ENCODE data around the gene MALT1.

MALT1 gene

DNA sequence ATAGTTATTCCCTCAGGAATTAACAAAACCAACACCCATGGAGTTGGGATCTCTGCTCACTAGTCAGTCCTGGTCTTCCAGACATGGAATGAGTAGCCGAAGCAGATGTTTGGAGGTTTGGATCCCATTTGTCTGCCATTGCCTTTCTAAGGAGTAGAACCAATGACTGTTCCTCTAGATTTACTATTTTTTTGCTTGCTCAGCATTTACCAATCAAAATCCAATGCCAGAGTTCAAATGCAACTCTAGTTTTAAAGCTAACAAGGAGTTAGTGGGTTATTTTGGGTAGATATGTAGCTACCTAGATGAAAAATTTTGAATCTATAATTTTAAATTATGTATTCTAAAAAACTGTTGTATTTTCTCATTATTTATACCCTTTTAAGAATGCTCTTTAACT, 62.6 kb downstream of the MALT1 start:
- no peak for DNase-seq (ENCODE audit: low read depth)
- TF ChIP-seq, protein P1, sequence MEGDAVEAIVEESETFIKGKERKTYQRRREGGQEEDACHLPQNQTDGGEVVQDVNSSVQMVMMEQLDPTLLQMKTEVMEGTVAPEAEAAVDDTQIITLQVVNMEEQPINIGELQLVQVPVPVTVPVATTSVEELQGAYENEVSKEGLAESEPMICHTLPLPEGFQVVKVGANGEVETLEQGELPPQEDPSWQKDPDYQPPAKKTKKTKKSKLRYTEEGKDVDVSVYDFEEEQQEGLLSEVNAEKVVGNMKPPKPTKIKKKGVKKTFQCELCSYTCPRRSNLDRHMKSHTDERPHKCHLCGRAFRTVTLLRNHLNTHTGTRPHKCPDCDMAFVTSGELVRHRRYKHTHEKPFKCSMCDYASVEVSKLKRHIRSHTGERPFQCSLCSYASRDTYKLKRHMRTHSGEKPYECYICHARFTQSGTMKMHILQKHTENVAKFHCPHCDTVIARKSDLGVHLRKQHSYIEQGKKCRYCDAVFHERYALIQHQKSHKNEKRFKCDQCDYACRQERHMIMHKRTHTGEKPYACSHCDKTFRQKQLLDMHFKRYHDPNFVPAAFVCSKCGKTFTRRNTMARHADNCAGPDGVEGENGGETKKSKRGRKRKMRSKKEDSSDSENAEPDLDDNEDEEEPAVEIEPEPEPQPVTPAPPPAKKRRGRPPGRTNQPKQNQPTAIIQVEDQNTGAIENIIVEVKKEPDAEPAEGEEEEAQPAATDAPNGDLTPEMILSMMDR (IDR thresholded peaks at IDR 0.05; ENCODE audit: low read depth, low read length, missing control alignments), result no peak
- no peak overlapping the region for H3K4me3 ChIP-seq (ENCODE audit: low read depth, low read length)
- in situ Hi-C loops (cut with HindIII; ENCODE audit: low sequenced_read_pairs), result no loop called here

DNA sequence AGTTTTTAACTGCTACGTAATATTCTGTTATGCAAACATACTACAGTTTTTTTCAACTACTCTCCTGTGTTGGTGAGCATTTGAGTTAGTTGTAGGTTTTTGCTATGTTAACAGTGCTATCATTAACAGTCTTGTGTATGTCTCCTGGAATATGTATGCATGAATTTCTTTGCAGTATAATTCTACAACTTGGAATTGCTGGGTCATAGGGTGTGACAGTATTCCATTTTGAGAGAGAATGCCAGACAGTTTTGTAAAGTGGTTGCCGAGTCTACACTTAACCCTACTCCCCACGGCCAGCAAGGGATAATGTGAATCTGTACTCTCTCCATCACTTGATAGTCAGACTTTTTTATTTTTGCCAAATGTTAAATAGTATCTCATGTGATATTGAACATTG, 67.1 kb downstream of the MALT1 start:
- TF ChIP-seq, protein P1 (IDR thresholded peaks at IDR 0.05; ENCODE audit: low read depth, low read length, missing control alignments), result no peak
- in situ Hi-C loops (cut with HindIII; ENCODE audit: low sequenced_read_pairs), result no loop called here
- no peak overlapping the region for H3K4me3 ChIP-seq (ENCODE audit: low read depth, low read length)
- no peak for DNase-seq (ENCODE audit: low read depth)

DNA sequence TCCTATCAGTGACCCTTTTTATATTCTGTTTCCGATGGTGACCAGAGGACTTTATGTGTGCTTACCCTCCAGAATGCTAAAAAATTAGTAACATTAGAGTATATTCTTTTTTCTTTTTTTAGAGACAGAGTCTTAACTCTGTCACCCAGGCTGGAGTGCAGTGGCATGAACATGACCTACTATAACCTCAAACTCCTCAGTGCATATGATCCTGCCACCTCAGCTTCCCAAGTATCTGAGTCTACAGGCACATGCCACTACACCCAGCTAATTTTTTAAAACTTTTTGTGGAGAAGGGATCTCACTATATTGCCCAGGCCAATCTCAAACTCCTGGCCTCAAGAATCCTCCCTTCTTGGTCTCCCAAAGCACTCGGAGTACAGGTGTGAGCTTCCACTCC, 74.6 kb downstream of the MALT1 start:
- no peak overlapping the region for H3K4me3 ChIP-seq (ENCODE audit: low read depth, low read length)
- TF ChIP-seq, protein P1 (IDR thresholded peaks at IDR 0.05; ENCODE audit: low read depth, low read length, missing control alignments), result no peak
- in situ Hi-C loops (cut with HindIII; ENCODE audit: low sequenced_read_pairs), result no loop called here
- no peak for DNase-seq (ENCODE audit: low read depth)

DNA sequence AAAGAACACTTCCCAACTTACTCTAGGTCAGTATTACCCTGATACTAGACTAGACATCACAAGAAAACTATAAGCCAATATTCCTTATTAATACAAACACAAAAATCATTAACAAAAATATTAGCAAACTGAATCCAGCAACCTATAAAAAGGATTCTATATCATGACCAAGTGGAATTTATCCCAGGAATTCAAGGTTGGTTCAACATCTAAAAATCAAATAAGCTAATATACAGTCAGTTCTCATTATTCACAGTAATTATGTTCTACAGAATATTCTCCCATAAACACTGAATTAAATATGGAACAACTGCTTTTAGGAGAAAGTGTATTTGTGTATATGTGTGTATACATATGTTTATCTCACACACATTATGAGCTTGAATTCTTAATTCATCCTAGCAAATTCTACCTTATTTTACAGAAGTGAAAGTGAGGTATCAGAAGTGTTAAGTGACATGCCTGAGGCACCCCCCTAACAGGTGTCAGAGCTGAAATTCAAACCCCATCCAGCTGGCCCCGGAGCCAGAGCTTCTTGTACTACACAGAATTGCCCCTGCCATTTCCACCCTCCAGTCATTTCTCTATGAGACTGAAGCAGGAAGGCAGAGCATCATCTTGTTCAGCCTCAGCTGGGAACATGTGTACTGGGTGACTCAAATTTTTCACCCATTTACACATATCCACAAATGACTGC, 77.8 kb downstream of the MALT1 start:
- TF ChIP-seq, protein P1 (IDR thresholded peaks at IDR 0.05; ENCODE audit: low read depth, low read length, missing control alignments), result no peak
- no peak overlapping the region for H3K4me3 ChIP-seq (ENCODE audit: low read depth, low read length)
- in situ Hi-C loops (cut with HindIII; ENCODE audit: low sequenced_read_pairs), result no loop called here
- no peak for DNase-seq (ENCODE audit: low read depth)

DNA sequence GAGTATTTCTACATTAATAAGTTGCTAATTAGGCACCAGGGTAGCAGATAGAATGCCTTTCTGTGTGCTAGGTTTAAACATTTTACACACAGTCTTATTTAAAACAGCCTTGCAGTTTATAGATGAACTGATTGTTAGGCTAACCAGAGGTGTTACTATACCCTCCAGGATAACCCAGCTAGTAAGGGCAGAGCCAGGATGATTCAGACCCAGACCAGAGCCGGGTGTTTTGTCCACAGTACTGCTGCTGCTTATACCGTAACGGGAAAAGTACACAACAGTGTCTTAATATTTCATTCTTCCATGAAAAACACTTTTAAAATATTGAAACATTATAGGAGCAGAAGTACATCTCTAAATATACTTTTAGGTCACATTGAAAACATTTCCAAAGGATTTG, 82.7 kb downstream of the MALT1 start:
- no peak for DNase-seq (ENCODE audit: low read depth)
- H3K4me3 ChIP-seq (ENCODE audit: low read depth, low read length), result no peak overlapping the region
- in situ Hi-C loops (cut with HindIII; ENCODE audit: low sequenced_read_pairs), result loop anchor here (5.0 kb wide), 1 partner anchor 227 kb away; no protein-coding TSS in a partner anchor
- TF ChIP-seq, protein P1 (IDR thresholded peaks at IDR 0.05; ENCODE audit: low read depth, low read length, missing control alignments), result no peak

DNA sequence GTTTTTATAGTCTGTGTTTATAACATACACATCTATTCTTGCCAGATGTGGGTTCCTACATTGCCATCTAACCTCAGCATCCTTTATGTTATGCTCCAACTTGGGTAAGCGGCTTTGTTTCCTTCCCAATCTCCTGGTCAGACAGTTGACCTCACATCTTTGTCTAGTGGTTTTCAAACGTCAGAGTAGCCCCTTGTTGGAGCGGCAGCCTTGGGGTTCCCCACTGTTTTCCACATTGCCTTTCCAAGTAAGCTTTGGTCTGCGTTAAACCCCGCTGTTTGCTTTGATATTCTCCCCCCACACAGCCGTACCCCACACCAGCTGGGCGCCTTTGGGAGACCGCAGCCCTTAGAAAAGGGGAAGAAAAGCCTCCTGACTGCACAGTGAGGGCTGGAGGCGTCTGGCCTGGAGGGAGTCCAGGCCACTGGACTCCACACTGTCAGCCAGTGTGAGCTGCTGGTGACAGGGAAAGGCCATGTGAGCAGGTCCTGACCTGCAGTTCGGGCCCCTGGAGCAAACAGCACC, 83.3 kb downstream of the MALT1 start:
- in situ Hi-C loops (cut with HindIII; ENCODE audit: low sequenced_read_pairs), result loop anchor here (5.0 kb wide), 1 partner anchor 227 kb away; no protein-coding TSS in a partner anchor
- TF ChIP-seq, protein P1 (IDR thresholded peaks at IDR 0.05; ENCODE audit: low read depth, low read length, missing control alignments), result no peak
- H3K4me3 ChIP-seq (ENCODE audit: low read depth, low read length), result no peak overlapping the region
- DNase-seq (ENCODE audit: low read depth), result peak; percentile 98

Data from astrocyte of the cerebellum (primary cell).